GM12875 (cell line): ENCODE results near the gene TBCEL.

ENCODE experiments used
- H3K4me3 ChIP-seq: one replicate; pipeline ENCODE4 v1.5.1; 2011; ENCODE audit warnings: low read depth, low read length, control low read depth
- CTCF ChIP-seq: IDR thresholded peaks from 2 replicates; pipeline ENCODE4 v1.5.1; 2011; ENCODE audit warnings: low read depth, mild to moderate bottlenecking, control low read depth, inconsistent platforms, low read length, moderate library complexity, borderline replicate concordance; ENCODE audit not compliant: insufficient read depth

TBCEL gene

GRCh38 chr11:121047926-121048325 is 24.0 kb downstream of the TBCEL start:
- no peak overlapping the region for H3K4me3 ChIP-seq
- TF ChIP-seq CTCF: no peak

DNA sequence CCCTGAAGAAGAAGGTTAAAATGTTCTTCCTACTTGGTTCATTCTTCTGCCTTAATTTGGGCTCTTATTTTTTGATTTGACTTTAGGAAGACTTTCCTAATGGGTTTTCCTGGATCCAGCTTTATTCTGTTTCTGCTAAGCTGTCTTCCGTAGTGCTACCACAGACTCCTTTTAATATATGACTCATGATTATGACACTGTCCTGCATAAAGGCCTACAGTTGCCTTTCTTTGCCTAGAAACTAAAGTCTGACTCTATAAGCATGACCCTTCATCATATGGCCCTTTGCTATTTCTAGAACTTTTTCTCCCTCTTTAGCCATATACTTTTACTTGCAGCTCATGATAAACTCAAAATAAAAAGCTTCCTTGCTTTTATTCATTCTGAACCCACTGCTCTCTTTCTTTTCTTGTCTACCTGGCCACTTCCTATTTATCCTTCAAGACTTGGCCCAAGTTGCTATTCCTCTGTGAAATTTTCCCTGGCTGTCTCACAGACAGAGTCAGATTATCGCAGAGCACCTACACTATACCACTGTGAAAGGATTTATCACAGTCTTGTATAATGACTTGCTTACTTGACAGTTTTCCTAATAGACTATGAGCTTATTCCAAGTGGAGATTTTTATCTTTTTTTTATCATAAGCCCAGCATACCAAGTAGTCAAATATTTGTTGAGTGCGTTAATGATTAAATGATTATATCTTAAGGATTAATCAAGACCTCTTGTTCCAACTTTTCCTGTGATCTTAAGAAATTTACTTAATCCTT is 24.7 kb downstream of the TBCEL start:
- no peak overlapping the region for H3K4me3 ChIP-seq
- TF ChIP-seq CTCF: no peak

DNA sequence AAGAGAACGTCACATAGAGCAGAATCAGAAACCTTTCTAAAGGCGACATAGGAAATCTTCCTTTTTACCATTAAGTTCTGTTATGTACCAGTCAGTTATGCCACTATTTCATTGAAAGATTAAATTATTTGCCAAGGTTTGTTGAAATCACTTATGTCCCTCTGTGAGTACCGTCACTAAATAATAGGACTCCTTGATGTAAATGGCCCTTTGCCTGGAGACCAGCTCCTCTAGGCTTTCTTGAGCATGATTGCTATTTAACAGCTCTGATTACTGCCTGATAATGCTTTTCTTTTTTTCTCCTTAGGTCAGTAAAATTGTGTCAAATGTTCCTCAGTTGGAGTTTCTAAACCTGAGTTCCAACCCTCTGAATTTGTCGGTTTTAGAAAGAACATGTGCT is 29.3 kb downstream of the TBCEL start:
- no peak overlapping the region for H3K4me3 ChIP-seq

DNA sequence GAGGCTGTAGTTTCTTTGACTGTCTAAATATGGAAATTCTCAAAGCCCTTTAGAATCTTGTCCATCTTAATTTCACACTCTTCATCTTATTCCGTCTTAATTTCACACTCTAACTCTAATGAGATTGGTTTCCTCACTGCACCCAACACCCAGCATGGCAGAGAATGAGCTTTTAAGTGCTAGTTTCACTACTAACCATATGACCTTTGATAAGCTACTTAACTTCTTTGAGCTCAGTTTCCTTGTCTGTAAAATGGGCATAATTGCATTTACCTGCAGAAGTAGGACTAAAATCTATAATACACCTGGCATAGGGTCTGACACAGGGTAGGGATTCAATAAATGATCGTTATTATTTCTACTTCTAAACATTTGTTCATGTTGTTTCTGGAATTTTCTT is 30.4 kb downstream of the TBCEL start:
- no peak for TF ChIP-seq CTCF
- H3K4me3 ChIP-seq: no peak overlapping the region

More for the DNA sequence above, 29.3 kb downstream of the TBCEL start:
- no peak for TF ChIP-seq CTCF

DNA sequence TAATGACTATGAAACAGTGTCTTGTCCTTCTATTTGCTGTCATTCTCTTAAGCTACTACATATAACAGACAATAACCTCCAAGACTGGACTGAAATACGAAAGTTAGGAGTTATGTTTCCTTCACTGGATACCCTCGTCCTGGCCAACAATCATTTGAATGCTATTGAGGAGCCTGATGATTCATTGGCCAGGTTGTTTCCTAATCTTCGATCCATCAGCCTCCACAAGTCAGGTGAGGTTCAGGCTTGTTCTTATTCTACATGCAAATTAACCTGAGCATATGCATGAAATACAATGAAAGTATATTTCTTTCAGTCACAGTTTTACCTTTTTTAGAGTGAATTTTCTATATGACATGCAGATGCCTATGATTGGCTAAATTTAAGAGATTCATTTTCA is 31.2 kb downstream of the TBCEL start:
- no peak for TF ChIP-seq CTCF
- H3K4me3 ChIP-seq: no peak overlapping the region

DNA sequence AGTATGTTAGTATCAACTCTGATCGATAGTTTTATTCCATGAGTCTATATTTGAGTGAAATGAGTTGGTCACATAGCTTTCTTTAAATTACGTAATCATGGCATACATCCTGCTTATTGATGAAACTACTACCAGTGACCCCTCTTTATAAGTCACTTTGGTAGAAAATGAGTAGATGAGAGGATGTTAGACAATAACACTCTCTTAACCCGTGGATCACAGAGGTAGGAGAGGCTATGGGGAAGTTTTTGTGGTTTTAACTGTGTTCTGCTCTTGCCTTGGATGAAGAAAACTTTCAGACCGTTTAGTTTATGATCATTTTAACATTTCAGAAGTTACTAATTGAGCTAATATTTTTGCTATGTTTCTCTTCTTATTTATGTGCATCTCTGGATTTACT is 34.0 kb downstream of the TBCEL start:
- no peak overlapping the region for H3K4me3 ChIP-seq
- TF ChIP-seq CTCF: no peak

GRCh38 chr11:121058941-121059340 is 35.0 kb downstream of the TBCEL start:
- no peak overlapping the region for H3K4me3 ChIP-seq
- no peak for TF ChIP-seq CTCF
